Breast epithelium (tissue), 4 donors: Measurements from ENCODE around the gene VEGFC. TPM values are rescaled to one million over a fixed set of nuclear protein-coding genes. Genes with fewer than 3 reads are reported as not detected.

ENCODE experiments used
- DNase-seq, 2 donors: peaks; one replicate each; pipeline ENCODE4 v3.0.0-alpha.2; 2019; ENCODE audit warnings: low spot score in 2 of 2
- H3K27ac ChIP-seq, 2 donors: fragments of 200-600 bp; sonication (generic) in 1 of 2; one replicate each; pipeline ENCODE4 v1.5.1; 2016 to 2019; ENCODE audit warnings: mild to moderate bottlenecking in 1 of 2
- H3K27me3 ChIP-seq, 2 donors: fragments of 200-600 bp; sonication (generic) in 1 of 2; one replicate each; pipeline versions ENCODE4 v1.5.1 to v1.6.0; 2017 to 2019; ENCODE audit warnings: control low read depth in 1 of 2, mild to moderate bottlenecking in 1 of 2
- H3K36me3 ChIP-seq: fragments of 200-600 bp; one replicate; pipeline ENCODE4 v1.5.1; 2019
- H3K4me1 ChIP-seq, 2 donors: fragments of 200-600 bp; sonication (generic); one replicate each; pipeline ENCODE4 v1.5.1; 2016 to 2019; ENCODE audit warnings: control low read depth in 1 of 2
- H3K4me3 ChIP-seq, 3 donors: fragments of 200-600 bp; sonication (generic); 1 replicate in 2 of 3; 2 replicates in 1 of 3; pipeline ENCODE4 v1.5.1; 2016 to 2019; ENCODE audit warnings: mild to moderate bottlenecking in 3 of 3, moderate library complexity in 2 of 3
- H3K9me3 ChIP-seq, 2 donors: fragments of 200-600 bp; sonication (generic) in 1 of 2; one replicate each; pipeline ENCODE4 v1.5.1; 2016 to 2019; ENCODE audit warnings: control low read depth in 1 of 2
- POLR2A ChIP-seq: fragments of 450-650 bp; IDR thresholded peaks from one replicate; pipeline ENCODE4 v1.6.1; 2016; ENCODE audit warnings: antibody characterized with exemption, mild to moderate bottlenecking, moderate library complexity
- POLR2AphosphoS5 ChIP-seq, 3 donors: sonication (generic); formaldehyde crosslinking; IDR thresholded peaks; one replicate each; pipeline ENCODE4 v1.6.1; 2017; ENCODE audit warnings: antibody characterized with exemption in 3 of 3
- intact Hi-C: fragments of 100-400 bp; cut with DNase I; formaldehyde crosslinking; loops from one replicate; pipeline ENCODE4 v1.15.1; 2023; ENCODE audit warnings: low total_unique reads
- total RNA-seq, 3 donors: library from RNA; depleted of rRNA; stranded (reverse); fragments of >200 nt; gene quantifications; one replicate each; pipeline ENCODE4 v1.1.0, GENCODE V29; 2016
- TF ChIP-seq, protein P1 (sequence below), 3 donors: fragments of 450-650 bp; IDR thresholded peaks; one replicate each; pipeline ENCODE4 v1.5.1; 2016 to 2017; ENCODE audit warnings: antibody characterized with exemption in 3 of 3, mild to moderate bottlenecking in 3 of 3, moderate library complexity in 3 of 3

Gene VEGFC
- total RNA-seq, 3 donors from 2014 or later: 6.9 to 17.0 (median 11.2) TPM

DNA sequence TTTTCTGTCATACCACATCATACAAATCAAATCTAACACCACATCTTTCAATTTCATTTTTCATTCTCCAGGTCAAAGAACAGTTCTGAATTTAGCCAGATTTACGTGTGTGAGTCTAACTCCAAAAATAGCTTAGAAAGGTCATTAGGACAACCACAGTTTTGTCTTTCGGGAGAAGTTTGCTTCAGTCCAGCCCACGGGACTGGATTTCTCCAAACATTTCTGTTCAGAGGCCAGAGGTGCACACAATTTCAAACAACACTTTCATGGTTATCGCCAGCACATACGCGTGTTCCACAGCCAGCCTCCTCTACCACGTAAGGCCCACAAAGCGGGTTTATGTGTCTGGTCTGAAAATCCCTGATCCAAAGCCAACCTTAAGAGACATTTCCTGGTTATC is 65.9 kb downstream of the VEGFC start:
- Histone ChIP-seq H3K27ac (peak overlapping the region in 1 of 2 donors; percentile 40), H3K27me3 (no peaks in the 10 kb centered on the region), H3K4me1 (no peaks in the 10 kb centered on the region), H3K36me3 (no peaks in the 10 kb centered on the region), H3K4me3 (peak overlapping the region in 1 of 3 donors; percentile 0), H3K9me3 (no peaks in the 10 kb centered on the region)
- TF ChIP-seq POLR2A: no peak
- intact Hi-C loops: no loop called here
- DNase-seq: no peak

DNA sequence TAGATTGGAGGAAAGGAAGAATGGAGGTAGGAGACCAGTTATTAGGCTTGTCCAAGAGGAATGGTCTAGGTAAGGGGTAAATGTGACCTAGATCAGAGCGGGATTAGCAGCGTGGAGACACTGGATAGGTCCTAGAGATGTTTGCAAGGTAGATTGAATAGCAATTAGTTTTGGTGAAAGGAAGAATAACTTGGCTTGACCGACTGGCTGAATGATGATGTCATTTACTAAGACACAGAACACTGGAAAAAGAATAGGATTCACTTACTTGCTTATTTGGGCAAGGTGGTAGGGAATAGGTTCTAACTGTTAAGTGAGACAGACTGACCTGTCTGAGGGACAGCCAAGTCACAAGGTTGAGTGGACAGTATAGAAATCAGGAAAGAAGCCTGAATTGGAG is 71.3 kb downstream of the VEGFC start:
- Histone ChIP-seq H3K27ac (no peak overlapping the region), H3K36me3 (no peaks in the 10 kb centered on the region), H3K4me1 (no peaks in the 10 kb centered on the region), H3K4me3 (no peak overlapping the region), H3K9me3 (no peaks in the 10 kb centered on the region), H3K27me3 (no peaks in the 10 kb centered on the region)
- TF ChIP-seq POLR2A (no peak), POLR2AphosphoS5 (IDR thresholded peaks at IDR 0.05) (no peak)
- TF ChIP-seq, protein P1, sequence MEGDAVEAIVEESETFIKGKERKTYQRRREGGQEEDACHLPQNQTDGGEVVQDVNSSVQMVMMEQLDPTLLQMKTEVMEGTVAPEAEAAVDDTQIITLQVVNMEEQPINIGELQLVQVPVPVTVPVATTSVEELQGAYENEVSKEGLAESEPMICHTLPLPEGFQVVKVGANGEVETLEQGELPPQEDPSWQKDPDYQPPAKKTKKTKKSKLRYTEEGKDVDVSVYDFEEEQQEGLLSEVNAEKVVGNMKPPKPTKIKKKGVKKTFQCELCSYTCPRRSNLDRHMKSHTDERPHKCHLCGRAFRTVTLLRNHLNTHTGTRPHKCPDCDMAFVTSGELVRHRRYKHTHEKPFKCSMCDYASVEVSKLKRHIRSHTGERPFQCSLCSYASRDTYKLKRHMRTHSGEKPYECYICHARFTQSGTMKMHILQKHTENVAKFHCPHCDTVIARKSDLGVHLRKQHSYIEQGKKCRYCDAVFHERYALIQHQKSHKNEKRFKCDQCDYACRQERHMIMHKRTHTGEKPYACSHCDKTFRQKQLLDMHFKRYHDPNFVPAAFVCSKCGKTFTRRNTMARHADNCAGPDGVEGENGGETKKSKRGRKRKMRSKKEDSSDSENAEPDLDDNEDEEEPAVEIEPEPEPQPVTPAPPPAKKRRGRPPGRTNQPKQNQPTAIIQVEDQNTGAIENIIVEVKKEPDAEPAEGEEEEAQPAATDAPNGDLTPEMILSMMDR (IDR thresholded peaks at IDR 0.05): no peak
- DNase-seq: no peak
- intact Hi-C loops: no loop called here

DNA sequence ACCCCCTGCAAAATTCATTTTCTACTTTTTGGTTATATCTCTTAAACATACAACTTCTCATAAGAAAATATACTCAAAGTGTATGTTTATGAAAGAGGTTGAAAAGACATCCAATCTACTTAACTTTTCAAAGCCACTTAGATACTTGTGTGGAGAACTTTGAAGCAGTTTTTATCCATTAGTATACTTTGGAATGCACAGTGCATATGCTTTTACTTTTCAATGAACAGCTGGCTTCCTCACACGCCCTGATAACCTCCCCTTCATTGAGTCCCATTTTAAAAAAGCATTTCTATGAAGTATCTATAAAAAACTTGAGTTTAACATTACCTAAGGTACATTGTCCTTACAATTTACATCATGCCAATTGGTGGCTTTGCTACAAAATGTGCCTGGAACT is 73.8 kb downstream of the VEGFC start:
- no peak overlapping the region for H3K4me3 ChIP-seq
- H3K27ac ChIP-seq: no peak overlapping the region
- no peak for DNase-seq
- no peaks in the 10 kb centered on the region for H3K9me3 ChIP-seq
- no peak for TF ChIP-seq POLR2AphosphoS5 (IDR thresholded peaks at IDR 0.05)
- no peak for TF ChIP-seq POLR2A
- TF ChIP-seq, protein P1 (IDR thresholded peaks at IDR 0.05): no peak
- intact Hi-C loops: no loop called here
- no peaks in the 10 kb centered on the region for H3K27me3 ChIP-seq
- H3K36me3 ChIP-seq: no peaks in the 10 kb centered on the region
- no peaks in the 10 kb centered on the region for H3K4me1 ChIP-seq

DNA sequence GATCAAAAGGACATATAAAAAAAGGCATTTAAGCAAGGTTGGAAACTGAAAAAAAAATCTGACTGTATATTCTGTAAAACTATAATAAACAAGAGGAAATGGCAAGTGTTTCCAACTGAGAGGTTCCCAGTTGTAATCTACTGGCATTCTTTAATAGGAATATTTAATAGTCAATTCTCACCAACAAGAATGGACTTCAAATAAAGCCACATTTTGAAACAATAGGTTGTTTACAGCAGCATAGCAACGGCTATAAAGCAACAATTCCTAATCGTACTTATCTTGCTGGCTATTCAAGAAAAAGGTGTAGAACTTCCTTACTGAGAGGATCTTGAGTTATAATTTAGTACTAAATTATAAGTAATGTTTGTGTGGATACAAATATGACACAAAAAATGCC is 75.5 kb downstream of the VEGFC start:
- H3K27me3 ChIP-seq: no peaks in the 10 kb centered on the region
- H3K36me3 ChIP-seq: no peaks in the 10 kb centered on the region
- DNase-seq: no peak
- TF ChIP-seq, protein P1 (IDR thresholded peaks at IDR 0.05): no peak
- TF ChIP-seq POLR2A (no peak), POLR2AphosphoS5 (IDR thresholded peaks at IDR 0.05) (no peak)
- H3K4me3 ChIP-seq: no peak overlapping the region
- no peaks in the 10 kb centered on the region for H3K4me1 ChIP-seq
- no peak overlapping the region for H3K27ac ChIP-seq
- H3K9me3 ChIP-seq: no peaks in the 10 kb centered on the region
- intact Hi-C loops: no loop called here

DNA sequence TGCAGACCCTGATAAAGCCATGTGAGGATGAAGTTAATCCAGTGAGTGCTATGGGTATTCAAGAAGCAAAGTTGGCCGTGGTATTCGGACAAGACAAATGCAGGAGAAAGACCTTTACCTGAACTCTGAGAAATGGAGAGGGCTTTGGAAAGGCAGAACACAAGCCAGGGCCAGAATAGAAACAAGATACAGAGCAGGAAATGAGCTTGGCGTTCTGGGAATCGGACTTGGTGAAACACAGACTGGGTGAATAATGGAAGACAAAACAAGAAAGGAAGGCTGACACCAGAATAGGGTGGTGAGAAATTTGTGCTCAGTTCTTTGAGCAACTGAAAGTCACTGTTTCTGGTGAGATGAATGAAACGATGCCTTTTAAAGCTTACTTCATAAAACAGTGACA is 83.3 kb downstream of the VEGFC start:
- Histone ChIP-seq H3K9me3 (no peaks in the 10 kb centered on the region), H3K36me3 (no peaks in the 10 kb centered on the region), H3K4me1 (no peaks in the 10 kb centered on the region), H3K27ac (no peak overlapping the region), H3K27me3 (no peaks in the 10 kb centered on the region), H3K4me3 (no peak overlapping the region)
- TF ChIP-seq, protein P1 (IDR thresholded peaks at IDR 0.05): no peak
- TF ChIP-seq POLR2AphosphoS5 (IDR thresholded peaks at IDR 0.05) (no peak), POLR2A (no peak)
- no peak for DNase-seq
- intact Hi-C loops: no loop called here

DNA sequence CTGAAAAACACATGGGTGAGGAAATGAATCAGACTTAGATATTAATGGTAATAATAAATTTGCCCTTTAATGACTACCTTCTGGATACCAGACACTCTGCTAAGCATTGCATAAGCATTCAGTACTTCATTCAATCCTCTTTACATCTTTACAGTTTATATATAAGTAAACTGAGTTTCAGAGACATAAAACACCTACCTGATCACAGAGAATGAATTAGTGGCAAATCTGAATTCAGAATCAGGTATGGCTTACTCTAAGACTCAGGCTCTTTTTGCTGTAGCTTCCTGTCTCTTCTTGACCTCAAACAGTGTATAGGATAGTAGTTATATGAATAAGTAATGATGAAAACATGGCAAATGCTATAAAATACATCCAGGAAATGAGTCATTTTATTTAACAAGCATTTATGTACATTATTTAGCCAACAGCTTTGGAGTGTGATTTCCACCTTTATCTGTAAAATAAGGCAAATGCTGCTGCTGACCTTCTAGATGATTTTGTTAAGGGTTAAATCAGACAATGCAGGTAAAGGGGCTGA is 83.9 kb downstream of the VEGFC start:
- intact Hi-C loops: no loop called here
- TF ChIP-seq, protein P1 (IDR thresholded peaks at IDR 0.05): no peak
- no peak for DNase-seq
- Histone ChIP-seq H3K27me3 (no peaks in the 10 kb centered on the region), H3K36me3 (no peaks in the 10 kb centered on the region), H3K4me1 (no peaks in the 10 kb centered on the region), H3K4me3 (no peak overlapping the region), H3K27ac (no peak overlapping the region), H3K9me3 (no peaks in the 10 kb centered on the region)
